Stimulated activated CD8-positive, alpha-beta memory T cell treated with anti-CD3 and anti-CD28 coated beads, Interleukin-4, amount 100 ng/mL, for 1 hour (primary cell): ENCODE data around the gene MYPN.
A peak's percentile ranks its signal among the peaks of the same experiment; 100 is the strongest.
"Not testable (repeated sequence)": the region's sequence is repeated elsewhere in the genome, so short reads cannot be mapped to it uniquely, and the experiment has no call there.

ENCODE experiments used
- DNase-seq, 2 donors: peaks; one replicate each; pipeline ENCODE4 v3.0.0-alpha.2; 2020; ENCODE audit warnings: low read depth in 2 of 2, low spot score in 1 of 2

The MYPN gene, protein sequence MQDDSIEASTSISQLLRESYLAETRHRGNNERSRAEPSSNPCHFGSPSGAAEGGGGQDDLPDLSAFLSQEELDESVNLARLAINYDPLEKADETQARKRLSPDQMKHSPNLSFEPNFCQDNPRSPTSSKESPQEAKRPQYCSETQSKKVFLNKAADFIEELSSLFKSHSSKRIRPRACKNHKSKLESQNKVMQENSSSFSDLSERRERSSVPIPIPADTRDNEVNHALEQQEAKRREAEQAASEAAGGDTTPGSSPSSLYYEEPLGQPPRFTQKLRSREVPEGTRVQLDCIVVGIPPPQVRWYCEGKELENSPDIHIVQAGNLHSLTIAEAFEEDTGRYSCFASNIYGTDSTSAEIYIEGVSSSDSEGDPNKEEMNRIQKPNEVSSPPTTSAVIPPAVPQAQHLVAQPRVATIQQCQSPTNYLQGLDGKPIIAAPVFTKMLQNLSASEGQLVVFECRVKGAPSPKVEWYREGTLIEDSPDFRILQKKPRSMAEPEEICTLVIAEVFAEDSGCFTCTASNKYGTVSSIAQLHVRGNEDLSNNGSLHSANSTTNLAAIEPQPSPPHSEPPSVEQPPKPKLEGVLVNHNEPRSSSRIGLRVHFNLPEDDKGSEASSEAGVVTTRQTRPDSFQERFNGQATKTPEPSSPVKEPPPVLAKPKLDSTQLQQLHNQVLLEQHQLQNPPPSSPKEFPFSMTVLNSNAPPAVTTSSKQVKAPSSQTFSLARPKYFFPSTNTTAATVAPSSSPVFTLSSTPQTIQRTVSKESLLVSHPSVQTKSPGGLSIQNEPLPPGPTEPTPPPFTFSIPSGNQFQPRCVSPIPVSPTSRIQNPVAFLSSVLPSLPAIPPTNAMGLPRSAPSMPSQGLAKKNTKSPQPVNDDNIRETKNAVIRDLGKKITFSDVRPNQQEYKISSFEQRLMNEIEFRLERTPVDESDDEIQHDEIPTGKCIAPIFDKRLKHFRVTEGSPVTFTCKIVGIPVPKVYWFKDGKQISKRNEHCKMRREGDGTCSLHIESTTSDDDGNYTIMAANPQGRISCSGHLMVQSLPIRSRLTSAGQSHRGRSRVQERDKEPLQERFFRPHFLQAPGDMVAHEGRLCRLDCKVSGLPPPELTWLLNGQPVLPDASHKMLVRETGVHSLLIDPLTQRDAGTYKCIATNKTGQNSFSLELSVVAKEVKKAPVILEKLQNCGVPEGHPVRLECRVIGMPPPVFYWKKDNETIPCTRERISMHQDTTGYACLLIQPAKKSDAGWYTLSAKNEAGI (N-terminal part only)

GRCh38 chr10:68109331-68109730, at the start of gene MYPN:
Gene MYPN, plus strand, starts transcription at chr10:68109488. Its CDS starts 11,951 bp downstream, at chr10:68121439.
- no peak for DNase-seq

- DNase-seq = no peak
These were observed 42.3 kb upstream of the MYPN start for GRCh38 chr10:68067029-68067428.

GRCh38 chr10:68067508-68067907, 41.8 kb upstream of the MYPN start:
- no peak for DNase-seq

DNA sequence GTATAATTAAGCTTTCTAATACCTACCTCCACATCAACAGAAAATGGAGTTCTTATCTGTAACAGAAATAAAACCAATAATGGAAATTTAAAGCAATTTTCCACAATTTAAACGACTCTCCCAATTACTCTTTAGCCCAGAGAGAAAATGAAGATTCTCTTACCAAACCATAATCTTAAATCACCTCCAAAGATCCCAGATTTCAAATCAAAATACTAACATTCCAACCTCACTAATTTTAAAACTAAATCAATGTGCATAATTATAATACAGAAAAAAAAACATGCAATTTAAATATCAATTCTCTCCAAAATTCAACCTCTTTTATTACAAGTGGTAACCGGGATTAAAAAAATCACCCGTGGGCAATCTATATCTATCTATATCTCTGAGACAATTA, 35.7 kb upstream of the MYPN start:
- no peak for DNase-seq

GRCh38 chr10:68074031-68074774, 35.1 kb upstream of the MYPN start:
- no peak for DNase-seq

DNA sequence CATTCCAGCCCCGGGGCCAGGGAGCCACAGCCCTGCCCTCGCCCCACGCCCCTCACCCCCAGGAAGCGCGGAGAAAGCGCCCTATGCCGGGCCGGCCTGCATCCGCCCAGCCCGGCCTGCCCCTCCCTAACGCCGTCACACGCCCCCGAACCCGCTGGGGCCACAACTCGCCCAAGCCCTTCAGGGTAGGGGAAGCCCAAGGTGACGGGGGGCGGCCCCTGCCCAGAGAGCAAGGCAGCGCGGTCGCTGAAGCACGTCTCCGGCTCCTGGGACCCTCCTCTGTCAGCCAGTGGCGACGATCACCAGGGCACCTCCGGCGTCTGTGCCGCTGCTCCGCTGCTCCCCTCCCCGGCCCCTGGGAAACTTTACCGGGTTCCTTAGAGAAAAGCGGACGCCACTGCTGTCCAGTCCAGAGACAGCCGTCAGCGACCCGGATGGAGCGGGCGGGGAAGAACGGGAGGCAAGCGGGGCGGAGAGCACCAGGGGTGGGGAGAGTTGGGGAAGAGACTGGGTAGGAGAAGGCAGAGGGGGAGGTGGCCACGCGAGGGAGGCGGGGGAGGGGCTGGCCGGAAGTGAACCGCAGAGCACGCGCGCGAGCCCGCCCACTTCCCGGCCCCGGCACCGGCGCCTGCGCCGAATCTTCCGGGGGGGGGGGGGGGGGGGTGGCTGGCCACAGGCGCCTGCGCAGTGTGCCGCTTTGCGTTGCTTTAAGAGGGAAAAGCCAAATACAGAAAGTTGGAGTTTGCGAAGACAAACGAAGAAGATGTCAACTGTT, 34.3 kb upstream of the MYPN start, which contains the start of gene HERC4:
Gene HERC4, minus strand, starts transcription at position 509 of the 775 bp plus-strand sequence. CDS start 2,175 bp downstream, outside the sequence.
- DNase-seq = peak; percentile 75 to 78

DNA sequence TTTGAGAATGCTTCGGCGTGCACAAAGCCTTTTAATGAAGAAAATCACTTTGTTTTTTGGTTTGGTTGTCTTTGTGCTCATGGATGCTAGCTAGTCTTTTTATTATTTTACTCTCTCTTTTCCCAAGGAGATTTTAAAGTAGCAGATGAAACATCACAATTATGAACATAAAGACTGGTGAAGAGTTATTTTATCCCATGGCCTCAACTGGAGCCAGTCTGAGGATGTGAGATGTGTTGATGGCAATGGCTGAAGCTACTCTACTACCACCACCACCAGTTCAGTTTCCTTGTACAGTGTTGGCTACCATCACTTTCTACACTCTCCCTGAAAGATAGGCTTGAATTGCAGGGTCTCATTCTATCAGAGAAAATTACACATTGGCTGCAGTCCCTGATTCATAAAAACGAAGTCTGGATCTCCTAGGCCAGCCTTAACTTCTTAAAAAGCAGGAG, 33.7 kb upstream of the MYPN start:
- DNase-seq = no peak

DNA sequence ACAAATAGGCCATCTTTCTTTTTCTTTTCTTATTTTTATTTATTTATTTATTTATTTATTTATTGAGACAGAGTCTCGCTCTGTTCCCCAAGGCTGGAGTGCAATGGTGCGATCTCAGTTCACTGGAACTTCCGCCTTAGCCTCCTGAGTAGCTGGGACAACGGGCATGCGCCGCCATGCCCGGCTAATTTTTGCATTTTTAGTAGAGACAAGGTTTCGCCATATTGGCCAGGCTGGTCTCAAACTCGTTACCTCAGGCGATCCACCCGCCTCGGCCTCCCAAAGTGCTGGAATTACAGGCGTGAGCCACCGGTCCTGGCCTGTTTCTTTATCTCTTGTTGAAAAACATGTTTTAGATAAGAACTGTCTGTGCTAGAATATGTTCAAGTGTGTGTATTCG, 33.2 kb upstream of the MYPN start:
- DNase-seq = not testable (repeated sequence)

DNA sequence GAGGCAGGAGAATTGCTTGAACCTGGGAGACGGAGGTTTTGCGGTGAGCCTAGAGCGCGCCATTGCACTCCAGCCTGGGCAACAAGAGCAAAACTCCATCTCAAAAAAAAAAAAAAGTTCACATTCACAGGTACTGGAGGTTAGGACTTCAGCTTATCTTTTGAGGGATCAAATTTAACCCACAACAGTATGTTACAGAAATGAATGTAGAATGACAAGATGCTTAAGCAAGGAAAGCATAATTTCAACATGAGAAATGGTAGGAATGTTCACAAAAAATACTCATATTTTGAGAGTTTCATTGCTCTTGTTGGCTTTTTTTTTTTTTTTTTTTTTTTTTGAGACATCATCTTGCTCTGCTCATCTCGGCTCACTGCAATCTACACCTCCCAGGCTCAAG, 32.3 kb upstream of the MYPN start:
- DNase-seq = no peak

GRCh38 chr10:68079434-68079833, 29.9 kb upstream of the MYPN start:
- DNase-seq = no peak

DNA sequence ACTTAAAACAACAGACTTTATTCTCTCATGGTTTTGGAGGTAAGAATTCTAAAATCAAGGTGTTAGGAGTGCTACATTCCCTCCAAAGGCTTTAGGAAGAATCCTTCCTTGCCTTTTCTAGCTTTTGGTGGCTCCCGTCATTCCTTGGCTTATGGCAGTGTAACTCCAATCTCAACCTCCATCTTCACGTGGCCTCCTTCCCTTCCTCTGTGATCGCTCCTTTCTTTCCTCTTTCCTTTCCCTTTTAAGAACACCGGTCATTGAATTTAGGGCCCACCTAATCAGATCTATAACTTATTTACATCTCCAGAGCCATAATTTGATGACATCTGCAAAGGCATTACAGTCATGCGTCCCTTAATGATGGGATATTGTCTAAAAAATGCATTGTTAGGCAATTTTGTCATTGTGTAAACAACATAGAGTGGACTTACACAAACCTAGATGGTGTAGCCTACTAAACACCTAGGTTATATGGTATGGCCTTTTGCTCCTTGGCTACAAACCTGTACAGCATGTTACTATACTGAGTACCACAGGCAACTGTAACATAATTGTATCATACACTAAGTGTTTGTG, 28.3 kb upstream of the MYPN start:
- no peak for DNase-seq

DNA sequence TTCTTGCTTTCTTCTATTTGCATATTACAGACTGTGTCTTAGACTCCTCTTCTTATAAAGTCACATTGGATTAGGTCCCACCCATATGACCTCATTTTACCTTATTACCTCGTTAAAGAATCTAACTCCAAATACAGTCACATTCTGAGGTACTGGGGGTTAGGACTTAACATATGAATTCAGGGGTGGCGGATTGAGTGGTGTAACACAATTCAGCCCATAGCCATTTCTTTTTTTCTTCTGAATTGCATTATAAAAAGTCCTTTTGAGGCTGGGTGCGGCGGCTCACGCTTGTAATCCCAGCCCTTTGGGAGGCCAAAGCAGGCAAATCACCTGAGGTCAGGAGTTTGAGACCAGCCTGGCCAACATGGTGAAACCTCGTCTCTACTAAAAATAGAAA, 27.4 kb upstream of the MYPN start:
- no peak for DNase-seq

DNA sequence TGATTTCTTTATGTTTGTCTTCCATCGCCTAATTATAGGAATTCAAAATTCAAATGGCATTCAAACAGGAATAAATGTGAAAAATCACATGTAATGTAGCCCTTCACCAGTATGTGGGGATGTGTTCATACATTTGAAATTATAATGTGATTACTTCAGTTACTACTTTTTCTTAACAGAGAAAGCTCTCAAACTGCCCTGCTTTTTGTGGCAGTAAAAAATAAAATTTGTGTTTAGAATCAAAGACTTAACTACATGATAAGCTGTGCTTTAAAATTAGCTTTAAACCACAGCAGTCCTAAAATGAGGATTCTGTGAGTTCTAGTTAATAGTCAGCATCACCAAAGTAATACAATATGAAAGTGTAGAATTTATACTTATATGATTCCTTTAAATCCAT, 26.4 kb upstream of the MYPN start:
- DNase-seq = no peak

GRCh38 chr10:68083953-68084352, 25.3 kb upstream of the MYPN start:
- no peak for DNase-seq

- no peak for DNase-seq
These were observed 24.8 kb upstream of the MYPN start for GRCh38 chr10:68084469-68084868.

GRCh38 chr10:68086011-68086410, 23.3 kb upstream of the MYPN start:
- DNase-seq = no peak

DNA sequence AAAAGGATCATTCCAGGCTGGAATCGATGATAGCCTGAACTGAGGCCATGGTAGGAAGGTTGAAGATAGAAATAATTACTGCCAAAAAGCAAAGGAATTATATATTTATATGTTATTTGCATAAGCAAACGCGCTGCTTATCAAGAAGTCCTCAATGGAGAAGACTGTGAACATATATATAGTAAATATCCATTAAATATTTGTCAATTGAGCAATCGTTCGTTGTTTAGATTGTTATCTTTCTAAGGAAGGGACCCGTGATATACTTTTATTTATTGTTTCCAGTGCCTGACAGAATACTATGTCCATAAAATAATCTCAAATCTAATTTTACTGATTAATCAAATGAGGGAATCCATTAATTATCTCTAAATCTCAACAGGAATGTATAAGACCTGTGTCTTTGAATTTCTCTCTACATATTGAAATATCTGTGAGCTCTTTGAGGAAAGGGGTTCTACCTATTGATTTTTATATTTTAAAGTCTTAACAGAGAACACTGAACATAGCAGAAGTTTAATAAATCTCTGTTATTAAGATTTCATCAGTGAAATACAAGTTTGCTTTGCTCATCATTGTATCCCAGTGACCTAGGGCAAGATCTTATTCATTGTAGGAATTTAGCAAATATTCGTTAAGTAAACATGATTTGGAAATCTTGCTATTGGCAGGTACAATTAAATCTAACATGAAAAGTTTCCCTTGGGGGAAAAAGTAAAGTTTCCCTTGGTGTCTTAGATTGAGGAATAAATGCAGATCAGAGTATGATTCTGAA, 22.2 kb upstream of the MYPN start:
- no peak for DNase-seq

GRCh38 chr10:68087685-68088401, 21.4 kb upstream of the MYPN start:
- no peak for DNase-seq
